GM12878 (cell line): ENCODE data around the gene TESK2. TPM values are rescaled to one million over a fixed set of nuclear protein-coding genes. Genes with fewer than 3 reads are reported as not detected.

ENCODE experiments used
- ATAC-seq: fragments of 200-7000 bp; cut with Tn5 transposase; 3 replicates; pipeline ENCODE4 v1.9.1; 2020; ENCODE audit warnings: mild to moderate bottlenecking, moderate library complexity
- BruUV-seq: library from RNA; stranded (reverse); fragments of 400-500 nt; replicated peaks from 2 replicates; lab custom pipeline; 2021; lab: Mats Ljungman, UMichigan
- CTCF ChIA-PET: fragments of 300-600 bp; sonication (Branson Sonifier 250); formaldehyde crosslinking; extraction: SDS; loops from one replicate; lab custom pipeline; 2021; ENCODE audit warnings: inconsistent platforms; lab: Yijun Ruan, JAX
- POLR2A ChIA-PET: fragments of 350-600 bp; formaldehyde crosslinking; extraction: SDS; loops from one replicate; lab custom pipeline; 2021; ENCODE audit warnings: inconsistent platforms; lab: Charles Lee
- RAD21 ChIA-PET: fragments of 300-600 bp; sonication (Branson Sonifier 250); formaldehyde crosslinking; loops from one replicate; lab custom pipeline; 2023; ENCODE audit warnings: antibody characterized with exemption; ENCODE audit not compliant: unreplicated experiment; lab: Charles Lee
- SMC1A ChIA-PET: fragments of 300-600 bp; sonication (Branson Sonifier 250); formaldehyde crosslinking; loops from one replicate; lab custom pipeline; 2023; ENCODE audit not compliant: unreplicated experiment, uncharacterized antibody; lab: Charles Lee
- DNase-seq: peaks from one replicate; pipeline ENCODE4 v3.0.0-alpha.2; 2011; ENCODE audit warnings: low read depth, low spot score
- FAIRE-seq: peaks from 3 replicates; lab custom pipeline; 2011; peaks lifted over from hg19 to GRCh38; lab: Jason Lieb, UNC
- H2AFZ ChIP-seq: 2 replicates; pipeline ENCODE4 v1.6.0; 2011; ENCODE audit warnings: low read depth, low read length, control low read depth; ENCODE audit not compliant: control insufficient read depth
- H3K27ac ChIP-seq: 2 replicates; pipeline ENCODE4 v1.5.1; 2011; ENCODE audit warnings: control low read depth; ENCODE audit not compliant: control insufficient read depth, insufficient read depth
- H3K27me3 ChIP-seq, 2 experiments: replicated peaks in 1 of 2; 2 replicates each; pipeline versions ENCODE4 v1.6.0 to v1.6.1; 2011; ENCODE audit warnings: low read length in 1 of 2; ENCODE audit not compliant: control insufficient read depth in 2 of 2, insufficient read depth in 2 of 2
- H3K36me3 ChIP-seq, 2 experiments: 2 replicates each; pipeline ENCODE4 v1.5.1; 2011; ENCODE audit warnings: low read length in 1 of 2; ENCODE audit not compliant: control insufficient read depth in 2 of 2, insufficient read depth in 2 of 2
- H3K4me1 ChIP-seq: 2 replicates; pipeline ENCODE4 v1.6.1; 2011; ENCODE audit warnings: mild to moderate bottlenecking, low read length, moderate library complexity, mixed read lengths; ENCODE audit not compliant: control insufficient read depth, insufficient read depth
- H3K4me2 ChIP-seq: 2 replicates; pipeline ENCODE4 v1.6.0; 2011; ENCODE audit warnings: control low read depth; ENCODE audit not compliant: control insufficient read depth, insufficient read depth
- H3K4me3 ChIP-seq: fragments of 200-600 bp; sonication (generic); 2 replicates; pipeline ENCODE4 v1.5.1; 2016
- H3K79me2 ChIP-seq: 2 replicates; pipeline ENCODE4 v1.6.0; 2011; ENCODE audit warnings: low read length; ENCODE audit not compliant: control insufficient read depth, insufficient read depth
- H3K9ac ChIP-seq: 2 replicates; pipeline ENCODE4 v1.8.0; 2011; ENCODE audit warnings: low read length, control low read depth, mixed read lengths; ENCODE audit not compliant: control insufficient read depth, insufficient read depth
- H3K9me3 ChIP-seq: replicated peaks from 3 replicates; pipeline ENCODE4 v1.5.1; 2011; ENCODE audit warnings: mild to moderate bottlenecking, low read length; ENCODE audit not compliant: control insufficient read depth, insufficient read depth
- H4K20me1 ChIP-seq: 2 replicates; pipeline ENCODE4 v1.6.0; 2011; ENCODE audit not compliant: control insufficient read depth, insufficient read depth
- CREM ChIP-seq: IDR thresholded peaks from 2 replicates; pipeline ENCODE4 v1.6.1; 2014; ENCODE audit warnings: antibody characterized with exemption, low read depth
- EZH2 ChIP-seq: IDR thresholded peaks from 2 replicates; pipeline ENCODE4 v1.6.1; 2012; ENCODE audit warnings: low read depth, mild to moderate bottlenecking, control low read depth, inconsistent platforms, low read length, borderline replicate concordance; ENCODE audit not compliant: control insufficient read depth
- MEF2A ChIP-seq: IDR thresholded peaks from 2 replicates; pipeline ENCODE4 v1.6.1; 2011; ENCODE audit warnings: low read depth, mild to moderate bottlenecking, low read length, moderate library complexity; ENCODE audit not compliant: insufficient read depth
- NBN ChIP-seq: fragments of 450-650 bp; IDR thresholded peaks from 2 replicates; pipeline ENCODE4 v1.6.1; 2016
- NRF1 ChIP-seq: conservative IDR thresholded peaks from 2 replicates; pipeline ENCODE4 v1.6.1; 2011; ENCODE audit warnings: mild to moderate bottlenecking, low read depth, low read length, improper control_type of control experiment
- POLR2A ChIP-seq: IDR thresholded peaks from 2 replicates; pipeline ENCODE4 v1.6.1; 2011; ENCODE audit warnings: low read depth, mild to moderate bottlenecking, low read length
- SRF ChIP-seq, 2 experiments: IDR thresholded peaks; 2 replicates each; pipeline ENCODE4 v1.6.1; 2011; ENCODE audit warnings: low read depth in 2 of 2, low read length in 2 of 2, mild to moderate bottlenecking in 1 of 2, moderate library complexity in 1 of 2
- YBX1 ChIP-seq: fragments of 450-650 bp; IDR thresholded peaks from 2 replicates; pipeline ENCODE4 v1.6.1; 2016; ENCODE audit warnings: antibody characterized with exemption
- ZNF207 ChIP-seq: fragments of 450-650 bp; IDR thresholded peaks from 2 replicates; pipeline ENCODE4 v1.6.1; 2014; ENCODE audit warnings: antibody characterized with exemption, mild to moderate bottlenecking, borderline replicate concordance
- WGBS: methylation state at CpG from one replicate; pipeline ENCODE4 v1.1.6; 2016; ENCODE audit warnings: low lambda C conversion rate; ENCODE audit not compliant: insufficient replicate concordance, insufficient coverage; ENCODE audit errors: missing lambda C conversion rate; 5-methylcytosine and 5-hydroxymethylcytosine counted together
- in situ Hi-C: fragments of 300-500 bp; cut with MboI; formaldehyde crosslinking; loops from 9 replicates; pipeline ENCODE4 v1.14.3; 2018; ENCODE audit warnings: mixed read lengths
- intact Hi-C: fragments of 100-400 bp; cut with micrococcal nuclease; formaldehyde crosslinking; loops from one replicate; pipeline ENCODE4 v1.14.2; 2022; ENCODE audit not compliant: unreplicated experiment
- polyA plus RNA-seq, 11 experiments: library from polyadenylated mRNA; depleted of rRNA in 4 of 11; unstranded in 6 of 11; stranded (reverse) in 5 of 11; fragments of >200 nt; fragmentation: Nextera tagmentation in 4 of 11; fragmentation: Illumina TruSeq in 1 of 11; extraction: Ambion mirVana in 4 of 11; extraction: Trizol in 1 of 11; gene quantifications; 1 replicate in 1 of 11; 2 replicates in 10 of 11; pipeline versions ENCODE4 v1.2.1 to v1.2.3, GENCODE V29; 2011 to 2016; ENCODE audit warnings: inconsistent platforms in 2 of 11, missing spikeins in 2 of 11, low read depth in 1 of 11
- total RNA-seq, 4 experiments: library from RNA; depleted of rRNA in 3 of 4; stranded (reverse); fragments of >200 nt in 3 of 4; fragmentation: Illumina TruSeq in 1 of 4; extraction: Trizol in 1 of 4; gene quantifications; 2 replicates each; pipeline versions ENCODE4 v1.2.1 to v1.2.3, GENCODE V29; 2013 to 2021
- TF ChIP-seq, protein P1 (sequence below): fragments of 450-650 bp; IDR thresholded peaks from 2 replicates; pipeline ENCODE4 v1.6.1; 2017; ENCODE audit warnings: mild to moderate bottlenecking
- TF ChIP-seq, protein P2 (sequence below): IDR thresholded peaks from 2 replicates; pipeline ENCODE4 v1.6.1; 2012; ENCODE audit warnings: low read depth, low read length, improper control_type of control experiment
- TF ChIP-seq, protein P3 (sequence below): fragments of 450-650 bp; IDR thresholded peaks from 2 replicates; pipeline ENCODE4 v1.6.1; 2016; ENCODE audit warnings: mild to moderate bottlenecking
- TF ChIP-seq, protein P4 (sequence below): IDR thresholded peaks from 2 replicates; pipeline ENCODE4 v1.6.1; 2011; ENCODE audit warnings: mild to moderate bottlenecking, low read depth, low read length, moderate library complexity; ENCODE audit not compliant: insufficient replicate concordance
- TF ChIP-seq, protein P5 (sequence below): fragments of 450-650 bp; IDR thresholded peaks from 2 replicates; pipeline ENCODE4 v1.6.1; 2017; ENCODE audit warnings: low read depth, mild to moderate bottlenecking, moderate library complexity

The TESK2 gene
- total and polyA plus RNA-seq, 10 of the 15 experiments (the other 5 are each of a cell fraction or from before 2014, with no cell fraction given), result 2.2 to 10.0 (median 5.7) TPM

DNA sequence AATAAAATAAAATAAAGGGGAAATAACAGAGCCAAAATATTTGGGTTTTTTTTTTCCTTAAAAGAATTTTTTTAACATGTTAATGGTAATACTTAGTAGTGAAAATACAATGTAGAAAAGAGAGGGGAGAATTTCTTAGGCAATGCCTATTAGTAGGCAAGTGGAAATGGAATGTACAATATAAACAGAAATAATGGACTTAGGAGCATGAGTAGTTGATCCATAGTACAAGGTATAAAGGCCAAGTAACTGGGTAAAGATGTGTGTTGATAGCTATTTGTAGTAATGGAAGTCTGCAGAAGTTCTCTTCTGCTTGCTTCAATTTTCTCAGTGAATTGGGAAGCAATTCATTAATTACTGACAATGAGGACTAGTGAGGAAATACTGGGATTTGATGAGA is 34.4 kb downstream of the TESK2 start (continued):
- TF ChIP-seq, protein P1, sequence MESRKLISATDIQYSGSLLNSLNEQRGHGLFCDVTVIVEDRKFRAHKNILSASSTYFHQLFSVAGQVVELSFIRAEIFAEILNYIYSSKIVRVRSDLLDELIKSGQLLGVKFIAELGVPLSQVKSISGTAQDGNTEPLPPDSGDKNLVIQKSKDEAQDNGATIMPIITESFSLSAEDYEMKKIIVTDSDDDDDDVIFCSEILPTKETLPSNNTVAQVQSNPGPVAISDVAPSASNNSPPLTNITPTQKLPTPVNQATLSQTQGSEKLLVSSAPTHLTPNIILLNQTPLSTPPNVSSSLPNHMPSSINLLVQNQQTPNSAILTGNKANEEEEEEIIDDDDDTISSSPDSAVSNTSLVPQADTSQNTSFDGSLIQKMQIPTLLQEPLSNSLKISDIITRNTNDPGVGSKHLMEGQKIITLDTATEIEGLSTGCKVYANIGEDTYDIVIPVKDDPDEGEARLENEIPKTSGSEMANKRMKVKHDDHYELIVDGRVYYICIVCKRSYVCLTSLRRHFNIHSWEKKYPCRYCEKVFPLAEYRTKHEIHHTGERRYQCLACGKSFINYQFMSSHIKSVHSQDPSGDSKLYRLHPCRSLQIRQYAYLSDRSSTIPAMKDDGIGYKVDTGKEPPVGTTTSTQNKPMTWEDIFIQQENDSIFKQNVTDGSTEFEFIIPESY, result no peak
- TF ChIP-seq POLR2A (no peak), ZNF207 (no peak), SRF (IDR thresholded peaks at IDR 0.05; ENCODE audit: low read depth in 2 of 2, low read length in 2 of 2) (no peak)
- TF ChIP-seq, protein P2, sequence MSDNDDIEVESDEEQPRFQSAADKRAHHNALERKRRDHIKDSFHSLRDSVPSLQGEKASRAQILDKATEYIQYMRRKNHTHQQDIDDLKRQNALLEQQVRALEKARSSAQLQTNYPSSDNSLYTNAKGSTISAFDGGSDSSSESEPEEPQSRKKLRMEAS, result no peak
- TF ChIP-seq, all 136 proteins: peak for 0

DNA sequence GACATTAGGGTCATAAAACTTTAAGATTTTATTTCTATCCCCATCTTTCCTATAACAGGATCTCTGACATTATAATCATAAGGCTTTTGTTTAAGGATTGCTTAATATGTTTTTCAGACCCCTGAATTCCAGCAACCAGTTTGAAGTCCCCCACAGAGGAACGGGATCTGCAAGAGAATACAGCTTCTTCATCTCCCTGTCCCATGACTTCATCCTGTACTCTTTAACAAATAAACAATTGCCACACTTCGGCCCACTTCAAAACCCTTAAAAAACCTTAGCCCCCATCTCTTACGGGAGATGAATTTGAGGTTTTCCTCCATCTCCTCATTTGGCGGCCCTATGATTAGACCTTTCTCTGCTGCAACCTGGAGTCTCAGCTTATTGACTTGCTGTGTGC is 35.8 kb downstream of the TESK2 start:
- Histone ChIP-seq H3K79me2 (no peaks in the 10 kb centered on the region), H3K4me3 (no peak overlapping the region), H2AFZ (no peak overlapping the region), H3K36me3 (no peaks in the 10 kb centered on the region), H3K9me3 (no peaks in the 10 kb centered on the region), H3K27me3 (no peaks in the 10 kb centered on the region), H3K9ac (no peak overlapping the region), H3K4me2 (no peak overlapping the region), H3K27ac (no peak overlapping the region), H4K20me1 (no peaks in the 10 kb centered on the region), H3K4me1 (peaks cover 4% of the 10 kb centered on the region; the same call in 1 of the 2 replicates)
- DNase-seq, result no peak
- ATAC-seq, result no peak
- ChIA-PET SMC1A (interaction anchor here (0.8 kb wide), 1 partner anchor 36 kb away, joined by 3 read pairs; the partner anchor contains the start of gene TESK2), CTCF (no interaction called here), POLR2A (no interaction called here), RAD21 (no interaction called here)
- no peak for FAIRE-seq
- WGBS, result 99% methylated on average over 4 of the region's 4 CpGs
- intact Hi-C loops, result no loop called here
- BruUV-seq, result no TSS peak
- in situ Hi-C loops, result no loop called here
- TF ChIP-seq, protein P3, sequence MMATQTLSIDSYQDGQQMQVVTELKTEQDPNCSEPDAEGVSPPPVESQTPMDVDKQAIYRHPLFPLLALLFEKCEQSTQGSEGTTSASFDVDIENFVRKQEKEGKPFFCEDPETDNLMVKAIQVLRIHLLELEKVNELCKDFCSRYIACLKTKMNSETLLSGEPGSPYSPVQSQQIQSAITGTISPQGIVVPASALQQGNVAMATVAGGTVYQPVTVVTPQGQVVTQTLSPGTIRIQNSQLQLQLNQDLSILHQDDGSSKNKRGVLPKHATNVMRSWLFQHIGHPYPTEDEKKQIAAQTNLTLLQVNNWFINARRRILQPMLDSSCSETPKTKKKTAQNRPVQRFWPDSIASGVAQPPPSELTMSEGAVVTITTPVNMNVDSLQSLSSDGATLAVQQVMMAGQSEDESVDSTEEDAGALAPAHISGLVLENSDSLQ, result no peak
- TF ChIP-seq EZH2, result no peak
- no peak for TF ChIP-seq CREM
- no peak for TF ChIP-seq MEF2A
- no peak for TF ChIP-seq NRF1
- TF ChIP-seq, protein P4, sequence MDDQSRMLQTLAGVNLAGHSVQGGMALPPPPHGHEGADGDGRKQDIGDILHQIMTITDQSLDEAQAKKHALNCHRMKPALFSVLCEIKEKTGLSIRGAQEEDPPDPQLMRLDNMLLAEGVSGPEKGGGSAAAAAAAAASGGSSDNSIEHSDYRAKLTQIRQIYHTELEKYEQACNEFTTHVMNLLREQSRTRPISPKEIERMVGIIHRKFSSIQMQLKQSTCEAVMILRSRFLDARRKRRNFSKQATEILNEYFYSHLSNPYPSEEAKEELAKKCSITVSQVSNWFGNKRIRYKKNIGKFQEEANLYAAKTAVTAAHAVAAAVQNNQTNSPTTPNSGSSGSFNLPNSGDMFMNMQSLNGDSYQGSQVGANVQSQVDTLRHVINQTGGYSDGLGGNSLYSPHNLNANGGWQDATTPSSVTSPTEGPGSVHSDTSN, result no peak
- TF ChIP-seq NBN, result no peak
- no peak for TF ChIP-seq YBX1
- TF ChIP-seq, protein P5, sequence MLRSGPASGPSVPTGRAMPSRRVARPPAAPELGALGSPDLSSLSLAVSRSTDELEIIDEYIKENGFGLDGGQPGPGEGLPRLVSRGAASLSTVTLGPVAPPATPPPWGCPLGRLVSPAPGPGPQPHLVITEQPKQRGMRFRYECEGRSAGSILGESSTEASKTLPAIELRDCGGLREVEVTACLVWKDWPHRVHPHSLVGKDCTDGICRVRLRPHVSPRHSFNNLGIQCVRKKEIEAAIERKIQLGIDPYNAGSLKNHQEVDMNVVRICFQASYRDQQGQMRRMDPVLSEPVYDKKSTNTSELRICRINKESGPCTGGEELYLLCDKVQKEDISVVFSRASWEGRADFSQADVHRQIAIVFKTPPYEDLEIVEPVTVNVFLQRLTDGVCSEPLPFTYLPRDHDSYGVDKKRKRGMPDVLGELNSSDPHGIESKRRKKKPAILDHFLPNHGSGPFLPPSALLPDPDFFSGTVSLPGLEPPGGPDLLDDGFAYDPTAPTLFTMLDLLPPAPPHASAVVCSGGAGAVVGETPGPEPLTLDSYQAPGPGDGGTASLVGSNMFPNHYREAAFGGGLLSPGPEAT, result no peak
